Frontal cortex (tissue), 4 donors: ENCODE data around the gene HFE. TPM values are rescaled to one million over a fixed set of nuclear protein-coding genes. Genes with fewer than 3 reads are reported as not detected.
"Not testable (repeated sequence)": the region's sequence is repeated elsewhere in the genome, so short reads cannot be mapped to it uniquely, and the experiment has no call there.

Experiments used
- DNase-seq, 2 donors: peaks; one replicate each; pipeline ENCODE4 v3.0.0; 2012; ENCODE audit warnings: low spot score in 2 of 2
- FAIRE-seq: peaks from 2 replicates; lab custom pipeline; 2012; peaks lifted over from hg19 to GRCh38; lab: Jason Lieb, UNC
- total RNA-seq: library from RNA; depleted of rRNA; stranded (reverse); fragments of >200 nt; gene quantifications from one replicate; pipeline ENCODE4 v1.2.3, GENCODE V29; 2014
- donor health status: control.
- donor health status: control.
- donor health status: control.

The HFE gene
- total RNA-seq, 1 donor from 2014 or later: 0.41 TPM

DNA sequence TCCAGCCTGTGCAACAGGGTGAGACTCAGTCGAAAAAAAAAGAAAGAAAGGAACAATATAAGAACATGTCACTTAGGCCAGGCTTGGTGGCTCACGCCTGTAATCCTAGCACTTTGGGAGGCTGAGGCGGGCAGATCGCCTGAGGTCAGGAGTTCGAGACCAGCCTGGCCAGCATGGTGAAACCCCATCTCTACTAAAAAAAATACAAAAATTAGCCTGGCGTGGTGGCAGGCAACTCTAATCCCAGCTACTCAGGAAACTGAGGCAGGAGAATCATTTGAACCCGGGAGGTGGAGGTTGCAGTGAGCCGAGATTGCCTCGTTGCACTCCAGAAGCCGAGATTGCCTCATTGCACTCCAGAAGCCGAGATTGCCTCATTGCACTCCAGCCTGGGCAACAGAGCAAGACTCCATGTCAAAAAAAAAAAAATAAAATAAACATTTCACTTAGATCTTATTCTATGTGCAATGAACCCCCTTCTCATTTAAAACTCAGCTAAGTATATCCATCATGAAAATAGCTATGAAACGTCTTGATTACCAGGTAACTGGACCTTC lies 28.7 kb upstream of the HFE start:
- FAIRE-seq, DNase-seq: not testable (repeated sequence)

- FAIRE-seq (no peak), DNase-seq (no peak)
Observed at GRCh38 chr6:26059941-26060340, 27.3 kb upstream of the HFE start.

GRCh38 chr6:26064619-26065257 lies 22.5 kb upstream of the HFE start:
- no peak for DNase-seq
- no peak for FAIRE-seq

GRCh38 chr6:26065952-26066380 lies 21.3 kb upstream of the HFE start:
- DNase-seq: peak; percentile 47 to 63
- peak; percentile 43 for FAIRE-seq

- FAIRE-seq (no peak), DNase-seq (no peak)
Observed at GRCh38 chr6:26067367-26067766, 19.9 kb upstream of the HFE start.

DNA sequence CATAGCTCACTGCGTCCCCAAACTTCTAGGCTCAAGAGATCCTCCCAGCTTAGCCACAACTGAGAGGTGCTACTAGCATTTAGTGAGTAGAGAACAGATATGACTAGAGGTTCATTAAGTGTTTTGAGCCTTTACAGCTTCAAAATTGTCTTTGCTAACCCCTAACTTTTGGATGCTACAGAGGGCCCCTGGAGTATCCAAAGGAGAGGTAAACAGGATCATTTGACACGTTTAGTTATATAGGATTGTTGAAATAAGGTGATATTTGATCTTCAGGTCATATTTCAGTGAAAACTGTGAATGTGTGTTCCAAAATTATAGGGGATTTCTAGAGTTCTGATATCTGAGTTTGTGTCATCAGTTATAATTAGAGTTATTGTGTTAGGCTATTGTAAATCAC lies 19.2 kb upstream of the HFE start:
- DNase-seq (no peak), FAIRE-seq (no peak)

- no peak for FAIRE-seq
Observed at GRCh38 chr6:26071135-26071534, 16.1 kb upstream of the HFE start.

DNA sequence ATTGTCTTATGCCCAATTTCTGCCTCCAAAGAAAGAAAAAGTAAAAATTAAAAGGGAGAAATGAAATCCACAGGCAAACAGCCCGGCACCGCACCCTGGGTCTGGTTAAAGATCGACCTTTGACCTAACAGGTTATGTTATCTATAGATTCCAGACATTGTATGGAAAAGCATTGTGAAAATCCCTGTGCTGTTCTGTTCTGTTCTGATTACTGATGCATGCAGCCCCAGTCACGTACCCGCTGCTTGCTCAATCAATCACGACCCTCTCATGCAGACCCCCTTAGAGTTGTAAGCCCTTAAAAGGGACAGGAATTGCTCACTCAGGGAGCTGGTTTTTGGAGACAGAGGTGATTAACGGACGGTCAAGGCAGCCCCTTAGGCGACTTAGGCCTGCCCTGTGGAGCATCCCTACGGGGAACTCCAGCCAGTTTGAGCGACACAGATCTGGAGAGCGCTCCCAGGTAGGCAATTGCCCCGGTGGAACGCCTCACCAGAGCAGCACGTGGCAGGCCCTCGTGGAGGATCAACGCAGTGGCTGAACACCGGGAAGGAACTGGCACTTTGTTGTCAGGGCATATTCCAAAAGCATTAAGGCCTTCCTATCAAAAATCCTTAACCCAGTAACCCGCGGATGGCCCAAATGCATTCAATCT lies 12.0 kb upstream of the HFE start:
- no peak for FAIRE-seq
- DNase-seq: no peak

More at GRCh38 chr6:26071135-26071534, 16.1 kb upstream of the HFE start:
- no peak for DNase-seq

DNA sequence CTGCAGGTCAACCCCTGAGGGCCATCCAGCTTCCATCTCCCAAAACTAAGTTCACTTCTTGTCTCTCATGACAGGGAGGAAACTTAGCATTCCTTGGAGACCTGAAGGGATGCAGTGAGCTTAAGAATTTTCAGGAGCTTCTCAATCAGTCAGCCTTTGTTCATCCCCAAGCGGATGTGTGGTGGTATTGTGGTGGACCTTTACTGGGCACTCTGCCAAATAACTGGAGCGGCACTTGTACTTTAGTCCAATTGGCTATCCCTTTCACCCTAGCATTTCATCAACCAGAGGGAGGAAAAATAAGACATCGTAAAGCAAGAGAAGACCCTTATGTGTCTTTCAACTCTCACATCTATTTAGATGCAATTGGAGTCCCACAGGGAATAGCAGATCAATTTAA lies 9.2 kb upstream of the HFE start:
- not testable (repeated sequence) for DNase-seq, FAIRE-seq

- not testable (repeated sequence) for DNase-seq, FAIRE-seq
Observed at GRCh38 chr6:26081096-26081495, 6.1 kb upstream of the HFE start.

- FAIRE-seq: no peak
- no peak for DNase-seq
Observed at GRCh38 chr6:26086211-26086610, 1.0 kb upstream of the HFE start.

GRCh38 chr6:26088344-26088743 lies 1.1 kb downstream of the HFE start:
- DNase-seq (no peak), FAIRE-seq (no peak)

DNA sequence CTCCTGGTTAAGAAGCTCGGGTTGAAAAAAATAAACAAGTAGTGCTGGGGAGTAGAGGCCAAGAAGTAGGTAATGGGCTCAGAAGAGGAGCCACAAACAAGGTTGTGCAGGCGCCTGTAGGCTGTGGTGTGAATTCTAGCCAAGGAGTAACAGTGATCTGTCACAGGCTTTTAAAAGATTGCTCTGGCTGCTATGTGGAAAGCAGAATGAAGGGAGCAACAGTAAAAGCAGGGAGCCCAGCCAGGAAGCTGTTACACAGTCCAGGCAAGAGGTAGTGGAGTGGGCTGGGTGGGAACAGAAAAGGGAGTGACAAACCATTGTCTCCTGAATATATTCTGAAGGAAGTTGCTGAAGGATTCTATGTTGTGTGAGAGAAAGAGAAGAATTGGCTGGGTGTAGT lies 2.0 kb downstream of the HFE start:
- DNase-seq: no peak
- no peak for FAIRE-seq

- FAIRE-seq: no peak
Observed at GRCh38 chr6:26092443-26092842, 5.2 kb downstream of the HFE start.

DNA sequence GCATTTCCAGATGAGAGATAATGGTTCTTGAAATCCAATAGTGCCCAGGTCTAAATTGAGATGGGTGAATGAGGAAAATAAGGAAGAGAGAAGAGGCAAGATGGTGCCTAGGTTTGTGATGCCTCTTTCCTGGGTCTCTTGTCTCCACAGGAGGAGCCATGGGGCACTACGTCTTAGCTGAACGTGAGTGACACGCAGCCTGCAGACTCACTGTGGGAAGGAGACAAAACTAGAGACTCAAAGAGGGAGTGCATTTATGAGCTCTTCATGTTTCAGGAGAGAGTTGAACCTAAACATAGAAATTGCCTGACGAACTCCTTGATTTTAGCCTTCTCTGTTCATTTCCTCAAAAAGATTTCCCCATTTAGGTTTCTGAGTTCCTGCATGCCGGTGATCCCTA lies 6.8 kb downstream of the HFE start:
- no peak for DNase-seq
- no peak for FAIRE-seq

More at GRCh38 chr6:26092443-26092842, 5.2 kb downstream of the HFE start:
- no peak for DNase-seq

DNA sequence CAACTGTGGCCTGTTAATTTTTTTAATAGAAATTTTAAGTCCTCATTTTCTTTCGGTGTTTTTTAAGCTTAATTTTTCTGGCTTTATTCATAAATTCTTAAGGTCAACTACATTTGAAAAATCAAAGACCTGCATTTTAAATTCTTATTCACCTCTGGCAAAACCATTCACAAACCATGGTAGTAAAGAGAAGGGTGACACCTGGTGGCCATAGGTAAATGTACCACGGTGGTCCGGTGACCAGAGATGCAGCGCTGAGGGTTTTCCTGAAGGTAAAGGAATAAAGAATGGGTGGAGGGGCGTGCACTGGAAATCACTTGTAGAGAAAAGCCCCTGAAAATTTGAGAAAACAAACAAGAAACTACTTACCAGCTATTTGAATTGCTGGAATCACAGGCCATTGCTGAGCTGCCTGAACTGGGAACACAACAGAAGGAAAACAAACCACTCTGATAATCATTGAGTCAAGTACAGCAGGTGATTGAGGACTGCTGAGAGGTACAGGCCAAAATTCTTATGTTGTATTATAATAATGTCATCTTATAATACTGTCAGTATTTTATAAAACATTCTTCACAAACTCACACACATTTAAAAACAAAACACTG lies 10.1 kb downstream of the HFE start:
- FAIRE-seq: peak; percentile 31
- DNase-seq: peak in 1 of 2 donors; percentile 38

GRCh38 chr6:26103141-26103769 lies 16.0 kb downstream of the HFE start:
- no peak for FAIRE-seq
- no peak for DNase-seq

- DNase-seq: peak; percentile 47 to 76
- peak; percentile 94 for FAIRE-seq
Observed at GRCh38 chr6:26103770-26104456, 16.7 kb downstream of the HFE start.

DNA sequence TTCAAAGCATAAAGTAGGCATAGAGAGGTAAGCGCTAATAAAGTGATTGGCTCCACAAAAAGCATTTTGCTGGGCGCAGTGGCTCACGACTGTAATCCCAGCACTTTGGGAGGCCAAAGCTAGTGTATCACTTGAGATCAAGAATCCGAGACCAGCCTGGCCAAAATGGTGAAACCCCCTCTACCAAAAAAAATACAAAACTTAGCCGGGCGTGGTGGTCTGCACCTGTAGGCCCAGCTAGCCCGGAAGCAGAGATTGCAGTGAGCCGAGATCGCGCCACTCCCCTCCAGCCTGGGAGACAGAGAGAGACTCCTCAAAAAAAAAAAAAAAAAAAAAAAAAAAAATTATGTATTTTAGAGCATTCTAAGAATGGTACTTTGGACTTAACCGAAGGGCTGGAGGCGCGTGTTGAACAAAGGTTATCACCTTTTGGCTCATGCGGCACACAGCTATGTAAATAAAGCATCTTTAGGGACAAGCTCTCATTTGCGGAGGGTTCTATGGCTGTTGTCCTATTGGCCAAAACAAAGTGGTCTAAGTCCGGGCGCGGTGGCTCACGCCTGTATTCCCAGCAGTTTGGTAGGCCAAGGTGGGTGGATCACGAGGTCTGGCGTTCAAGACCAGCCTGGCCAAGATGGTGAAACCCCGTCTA lies 17.4 kb downstream of the HFE start:
- DNase-seq: no peak
- FAIRE-seq: no peak
